GM12875 (cell line): Measurements from ENCODE around the gene GRHL3.

Experiments
- H3K4me3 ChIP-seq: one replicate; pipeline ENCODE4 v1.5.1; 2011; ENCODE audit warnings: low read depth, low read length, control low read depth
- CTCF ChIP-seq: IDR thresholded peaks from 2 replicates; pipeline ENCODE4 v1.5.1; 2011; ENCODE audit warnings: low read depth, mild to moderate bottlenecking, control low read depth, inconsistent platforms, low read length, moderate library complexity, borderline replicate concordance; ENCODE audit not compliant: insufficient read depth

GRHL3 gene

DNA sequence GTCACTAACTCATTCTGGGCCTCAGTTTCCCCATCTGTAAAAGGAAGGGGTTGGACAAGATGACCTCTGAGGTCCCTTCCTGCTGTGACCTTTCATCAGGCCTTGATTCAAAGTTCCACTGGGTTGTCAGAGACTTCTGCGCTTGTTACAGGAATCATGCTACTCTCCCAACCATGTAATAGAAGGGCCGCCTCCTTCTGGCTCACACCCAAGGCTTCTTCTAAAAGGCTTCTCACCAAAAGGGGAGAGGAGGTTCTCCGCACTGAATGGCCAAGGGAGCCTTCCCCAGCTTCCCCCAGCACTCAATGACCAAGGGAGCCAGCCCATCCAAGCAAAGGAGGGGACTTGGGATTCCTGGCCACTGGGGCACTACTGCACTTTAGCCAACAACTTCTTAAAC is 42.7 kb downstream of the GRHL3 start:
- no peak for TF ChIP-seq CTCF
- H3K4me3 ChIP-seq = no peak overlapping the region

- no peak overlapping the region for H3K4me3 ChIP-seq
- TF ChIP-seq CTCF = no peak
Observed at GRCh38 chr1:24362396-24362795, 43.2 kb downstream of the GRHL3 start.

DNA sequence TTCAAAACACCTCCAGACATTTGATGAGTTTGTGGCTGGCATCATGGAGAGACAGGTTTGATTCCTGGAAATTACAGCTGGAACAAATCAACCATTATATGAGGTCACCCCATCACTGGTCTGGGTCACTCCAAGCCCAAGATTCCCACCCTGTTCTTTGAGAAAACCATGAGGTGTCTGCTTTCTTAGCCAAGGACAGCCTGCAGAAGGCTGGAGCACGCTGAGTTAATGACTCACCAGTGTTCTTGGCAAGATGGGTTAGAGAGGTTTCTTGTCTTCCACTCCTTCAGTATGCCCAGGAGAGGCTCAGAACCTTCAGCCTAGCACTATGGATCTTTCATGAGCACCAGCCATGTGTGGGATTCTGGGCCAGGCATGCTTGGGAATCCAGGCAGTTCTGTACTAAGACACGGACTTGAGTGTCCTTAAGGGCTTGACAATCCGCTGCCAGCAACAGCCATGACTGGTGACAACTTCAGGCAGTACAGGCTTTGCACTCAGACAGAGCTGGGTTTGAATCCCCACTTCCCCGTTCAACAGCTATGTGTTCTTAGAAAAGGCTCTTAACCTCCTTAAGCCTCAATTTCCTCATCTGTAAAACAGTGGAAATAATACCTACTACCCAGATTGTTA is 43.9 kb downstream of the GRHL3 start:
- H3K4me3 ChIP-seq = no peak overlapping the region
- no peak for TF ChIP-seq CTCF

- no peak overlapping the region for H3K4me3 ChIP-seq
- TF ChIP-seq CTCF = no peak
Observed at GRCh38 chr1:24363994-24364393, 44.8 kb downstream of the GRHL3 start.

GRCh38 chr1:24364605-24364974 is 45.4 kb downstream of the GRHL3 start:
- no peak for TF ChIP-seq CTCF
- H3K4me3 ChIP-seq = no peak overlapping the region

DNA sequence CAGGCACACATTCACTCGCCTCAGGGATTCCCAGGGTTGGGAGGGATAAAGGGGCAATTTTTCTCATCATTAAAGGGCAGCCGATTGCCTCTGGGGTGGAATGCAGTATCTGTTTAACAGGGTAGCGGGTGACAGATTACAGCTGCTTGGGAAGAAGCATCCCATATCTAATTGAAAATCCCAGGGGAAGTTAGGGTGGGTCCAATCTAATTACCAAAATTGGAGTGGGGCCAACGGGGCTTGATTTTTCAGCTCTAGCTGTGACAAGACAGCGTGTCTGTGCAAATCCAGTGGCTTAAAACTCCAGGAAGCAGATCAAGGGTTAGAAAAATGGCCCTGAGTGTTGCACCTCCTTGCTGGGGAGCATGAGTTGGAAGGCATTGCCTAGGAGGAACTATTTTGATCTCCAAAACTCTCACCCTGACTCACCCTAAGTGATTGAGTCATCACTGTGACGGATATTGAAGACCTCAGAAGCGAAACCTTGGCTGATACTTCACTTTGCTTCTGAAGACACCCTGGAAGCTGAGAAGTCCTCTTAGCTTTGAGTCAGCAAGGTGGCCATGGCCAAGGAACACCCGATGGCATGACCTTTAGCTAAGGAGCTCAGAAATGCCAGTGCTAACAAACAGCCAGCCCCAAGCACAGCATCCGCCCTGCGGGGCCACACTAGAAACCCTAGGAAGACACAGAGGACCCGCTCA is 46.0 kb downstream of the GRHL3 start:
- TF ChIP-seq CTCF = no peak
- H3K4me3 ChIP-seq = no peak overlapping the region

- no peak for TF ChIP-seq CTCF
- H3K4me3 ChIP-seq = no peak overlapping the region
Observed at GRCh38 chr1:24366707-24367106, 47.5 kb downstream of the GRHL3 start.
